HL-60 (cell line): ENCODE data around the gene HELZ.
"Not testable (repeated sequence)": the region's sequence is repeated elsewhere in the genome, so short reads cannot be mapped to it uniquely, and the experiment has no call there.

Experiments used
- DNase-seq, 2 experiments: peaks; one replicate each; pipeline ENCODE4 v3.0.0-alpha.2; 2010 to 2020; ENCODE audit warnings: low read depth in 1 of 2, low spot score in 1 of 2
- H3K27ac ChIP-seq: fragments of 250-450 bp; sonication (Bioruptor Pico); replicated peaks from 2 replicates; pipeline ENCODE4 v1.5.1; 2020; ENCODE audit warnings: mild to moderate bottlenecking, moderate library complexity
- H3K27me3 ChIP-seq: fragments of 250-450 bp; sonication (Bioruptor Pico); 2 replicates; pipeline ENCODE4 v1.5.1; 2021; ENCODE audit warnings: mild to moderate bottlenecking, moderate library complexity; ENCODE audit not compliant: insufficient read depth, poor library complexity, severe bottlenecking
- H3K4me3 ChIP-seq: replicated peaks from 2 replicates; pipeline ENCODE4 v1.5.1; 2011; ENCODE audit warnings: mild to moderate bottlenecking, control low read depth, low read length; ENCODE audit not compliant: insufficient read depth
- GABPA ChIP-seq: IDR thresholded peaks from 2 replicates; pipeline ENCODE4 v1.6.1; 2012; ENCODE audit warnings: low read depth
- POLR2AphosphoS5 ChIP-seq: IDR thresholded peaks from 2 replicates; pipeline ENCODE4 v1.6.1; 2012; ENCODE audit warnings: low read depth
- SPI1 ChIP-seq: IDR thresholded peaks from 2 replicates; pipeline ENCODE4 v1.6.1; 2012; ENCODE audit warnings: low read depth, mild to moderate bottlenecking, borderline replicate concordance
- TF ChIP-seq, protein P1 (sequence below): IDR thresholded peaks from one replicate; pipeline ENCODE4 v1.5.1; 2011; ENCODE audit warnings: low read length, control low read depth, inconsistent platforms; ENCODE audit not compliant: insufficient read depth
- TF ChIP-seq, protein P2 (sequence below): IDR thresholded peaks from 2 replicates; pipeline ENCODE4 v1.6.1; 2012; ENCODE audit warnings: low read depth; ENCODE audit not compliant: insufficient replicate concordance

HELZ gene

DNA sequence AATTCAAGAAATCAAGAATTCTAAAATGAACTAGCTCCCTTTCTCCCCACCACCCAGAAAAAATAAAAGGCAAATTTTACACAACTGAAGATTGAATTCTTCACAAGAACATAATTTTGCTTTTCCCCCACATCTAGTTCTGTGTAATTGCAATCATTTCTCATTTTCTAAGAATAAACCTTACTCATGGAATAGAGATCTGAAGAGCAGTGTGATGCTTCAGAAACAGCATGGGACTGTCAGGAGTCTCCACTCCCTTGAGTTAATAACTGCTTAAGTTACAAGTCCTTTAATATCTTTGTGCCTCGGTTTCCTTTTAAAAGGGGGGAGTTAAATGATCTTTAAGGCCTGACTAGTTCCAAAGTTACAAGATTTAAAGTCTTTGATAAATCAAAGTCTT, 147.0 kb downstream of the HELZ start:
- no peaks in the 10 kb centered on the region for H3K27me3 ChIP-seq
- no peak overlapping the region for H3K4me3 ChIP-seq
- TF ChIP-seq SPI1: no peak
- TF ChIP-seq, protein P1, sequence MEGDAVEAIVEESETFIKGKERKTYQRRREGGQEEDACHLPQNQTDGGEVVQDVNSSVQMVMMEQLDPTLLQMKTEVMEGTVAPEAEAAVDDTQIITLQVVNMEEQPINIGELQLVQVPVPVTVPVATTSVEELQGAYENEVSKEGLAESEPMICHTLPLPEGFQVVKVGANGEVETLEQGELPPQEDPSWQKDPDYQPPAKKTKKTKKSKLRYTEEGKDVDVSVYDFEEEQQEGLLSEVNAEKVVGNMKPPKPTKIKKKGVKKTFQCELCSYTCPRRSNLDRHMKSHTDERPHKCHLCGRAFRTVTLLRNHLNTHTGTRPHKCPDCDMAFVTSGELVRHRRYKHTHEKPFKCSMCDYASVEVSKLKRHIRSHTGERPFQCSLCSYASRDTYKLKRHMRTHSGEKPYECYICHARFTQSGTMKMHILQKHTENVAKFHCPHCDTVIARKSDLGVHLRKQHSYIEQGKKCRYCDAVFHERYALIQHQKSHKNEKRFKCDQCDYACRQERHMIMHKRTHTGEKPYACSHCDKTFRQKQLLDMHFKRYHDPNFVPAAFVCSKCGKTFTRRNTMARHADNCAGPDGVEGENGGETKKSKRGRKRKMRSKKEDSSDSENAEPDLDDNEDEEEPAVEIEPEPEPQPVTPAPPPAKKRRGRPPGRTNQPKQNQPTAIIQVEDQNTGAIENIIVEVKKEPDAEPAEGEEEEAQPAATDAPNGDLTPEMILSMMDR: no peak
- no peak for TF ChIP-seq GABPA
- TF ChIP-seq, protein P2, sequence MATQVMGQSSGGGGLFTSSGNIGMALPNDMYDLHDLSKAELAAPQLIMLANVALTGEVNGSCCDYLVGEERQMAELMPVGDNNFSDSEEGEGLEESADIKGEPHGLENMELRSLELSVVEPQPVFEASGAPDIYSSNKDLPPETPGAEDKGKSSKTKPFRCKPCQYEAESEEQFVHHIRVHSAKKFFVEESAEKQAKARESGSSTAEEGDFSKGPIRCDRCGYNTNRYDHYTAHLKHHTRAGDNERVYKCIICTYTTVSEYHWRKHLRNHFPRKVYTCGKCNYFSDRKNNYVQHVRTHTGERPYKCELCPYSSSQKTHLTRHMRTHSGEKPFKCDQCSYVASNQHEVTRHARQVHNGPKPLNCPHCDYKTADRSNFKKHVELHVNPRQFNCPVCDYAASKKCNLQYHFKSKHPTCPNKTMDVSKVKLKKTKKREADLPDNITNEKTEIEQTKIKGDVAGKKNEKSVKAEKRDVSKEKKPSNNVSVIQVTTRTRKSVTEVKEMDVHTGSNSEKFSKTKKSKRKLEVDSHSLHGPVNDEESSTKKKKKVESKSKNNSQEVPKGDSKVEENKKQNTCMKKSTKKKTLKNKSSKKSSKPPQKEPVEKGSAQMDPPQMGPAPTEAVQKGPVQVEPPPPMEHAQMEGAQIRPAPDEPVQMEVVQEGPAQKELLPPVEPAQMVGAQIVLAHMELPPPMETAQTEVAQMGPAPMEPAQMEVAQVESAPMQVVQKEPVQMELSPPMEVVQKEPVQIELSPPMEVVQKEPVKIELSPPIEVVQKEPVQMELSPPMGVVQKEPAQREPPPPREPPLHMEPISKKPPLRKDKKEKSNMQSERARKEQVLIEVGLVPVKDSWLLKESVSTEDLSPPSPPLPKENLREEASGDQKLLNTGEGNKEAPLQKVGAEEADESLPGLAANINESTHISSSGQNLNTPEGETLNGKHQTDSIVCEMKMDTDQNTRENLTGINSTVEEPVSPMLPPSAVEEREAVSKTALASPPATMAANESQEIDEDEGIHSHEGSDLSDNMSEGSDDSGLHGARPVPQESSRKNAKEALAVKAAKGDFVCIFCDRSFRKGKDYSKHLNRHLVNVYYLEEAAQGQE: no peak
- no peak for TF ChIP-seq POLR2AphosphoS5
- DNase-seq: no peak
- no peak overlapping the region for H3K27ac ChIP-seq

DNA sequence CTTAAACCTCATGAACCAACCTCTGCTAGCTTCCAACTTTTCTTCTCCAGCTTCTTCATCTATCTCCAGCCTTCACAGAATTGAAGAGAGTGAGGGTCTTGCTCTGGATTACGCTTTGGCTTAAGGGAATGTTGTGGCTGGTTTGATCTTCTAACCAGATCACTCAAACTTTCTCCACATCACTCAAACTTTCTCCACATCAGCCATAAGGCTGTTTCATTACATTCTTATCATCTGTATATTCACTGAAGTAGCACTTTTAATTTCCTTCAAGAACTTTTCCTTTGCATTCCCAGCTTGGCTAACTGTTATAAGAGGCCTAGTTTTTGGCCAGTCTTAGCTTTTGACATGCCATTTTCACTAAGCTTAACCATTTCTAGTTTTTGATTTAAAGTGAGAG, 148.4 kb downstream of the HELZ start:
- Histone ChIP-seq H3K4me3 (no peak overlapping the region), H3K27ac (no peak overlapping the region), H3K27me3 (no peaks in the 10 kb centered on the region)
- TF ChIP-seq, protein P2: no peak
- TF ChIP-seq GABPA: no peak
- no peak for TF ChIP-seq POLR2AphosphoS5
- TF ChIP-seq SPI1: no peak
- TF ChIP-seq, protein P1: no peak
- DNase-seq: no peak

DNA sequence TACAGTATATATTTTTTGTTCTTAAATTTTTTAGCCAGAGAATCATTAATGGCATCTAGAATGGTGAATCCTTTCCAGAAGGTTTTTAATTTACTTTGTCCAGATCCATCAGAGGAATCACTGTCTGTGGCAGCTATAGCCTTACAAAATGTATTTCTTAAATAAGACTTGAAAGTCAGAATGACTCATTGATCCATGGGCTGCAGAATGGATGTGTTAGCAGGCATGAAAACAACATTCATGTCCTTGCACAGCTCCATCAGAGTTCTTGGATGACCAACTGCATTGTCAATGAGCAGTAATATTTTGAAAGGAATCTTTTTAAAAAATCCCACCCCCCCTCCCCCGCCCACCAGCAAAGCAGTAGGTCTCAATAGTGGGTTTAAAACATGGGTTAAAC, 149.2 kb downstream of the HELZ start:
- no peak overlapping the region for H3K27ac ChIP-seq
- no peak for DNase-seq
- no peaks in the 10 kb centered on the region for H3K27me3 ChIP-seq
- no peak overlapping the region for H3K4me3 ChIP-seq
- TF ChIP-seq SPI1 (no peak), GABPA (no peak), POLR2AphosphoS5 (no peak)
- TF ChIP-seq, protein P2: no peak
- TF ChIP-seq, protein P1: no peak

DNA sequence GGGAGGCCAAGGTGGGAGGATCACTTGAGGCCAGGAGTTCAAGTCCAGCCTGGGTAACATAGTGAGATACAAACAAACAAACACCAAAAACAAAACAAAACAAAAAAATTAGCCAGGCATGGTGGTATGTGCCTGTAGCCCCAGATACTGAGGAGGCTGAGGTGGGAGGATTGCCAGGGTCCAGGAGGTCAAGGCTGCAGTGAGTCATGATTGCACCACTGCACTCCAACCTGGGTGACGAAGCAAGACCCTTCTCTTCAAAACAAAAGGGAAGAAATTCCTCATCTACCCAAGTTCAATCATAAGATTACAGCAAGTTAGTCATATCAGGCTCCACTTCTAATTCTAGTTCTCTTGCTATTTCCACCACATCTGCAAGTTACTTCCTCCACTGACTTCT, 149.7 kb downstream of the HELZ start:
- not testable (repeated sequence) for H3K27me3 ChIP-seq, H3K27ac ChIP-seq, H3K4me3 ChIP-seq, DNase-seq
